Stimulated activated naive CD8-positive, alpha-beta T cell treated with anti-CD3 and anti-CD28 coated beads, Interleukin-15, Interleukin-2, amounts not matched to agents 100 ng/mL and 50 ng/mL, for 24 hours (primary cell): ENCODE results near the gene EME1.

Experiments used
- H3K27ac Mint-ChIP-seq: one replicate; pipeline ENCODE4 v1.8.0; 2021; ENCODE audit warnings: mild to moderate bottlenecking, mixed read lengths
- H3K27me3 Mint-ChIP-seq: one replicate; pipeline ENCODE4 v1.8.0; 2021; ENCODE audit warnings: mixed read lengths
- H3K36me3 Mint-ChIP-seq: one replicate; pipeline ENCODE4 v1.8.0; 2021; ENCODE audit warnings: low read depth, mixed read lengths
- H3K4me1 Mint-ChIP-seq: one replicate; pipeline ENCODE4 v1.8.0; 2021; ENCODE audit warnings: low read depth, mixed read lengths
- H3K4me3 Mint-ChIP-seq: one replicate; pipeline ENCODE4 v1.8.0; 2021; ENCODE audit warnings: mild to moderate bottlenecking, mixed read lengths
- H3K9me3 Mint-ChIP-seq: one replicate; pipeline ENCODE4 v1.8.0; 2021; ENCODE audit warnings: mixed read lengths

Gene EME1

GRCh38 chr17:50344731-50345365, 28.2 kb upstream of the EME1 start:
- Mint-ChIP-seq H3K4me1 (peaks cover 38% of the 10 kb centered on the region), H3K9me3 (no peaks in the 10 kb centered on the region), H3K27me3 (peaks cover 6% of the 10 kb centered on the region), H3K27ac (peak overlapping the region; percentile 50), H3K36me3 (peaks cover 7% of the 10 kb centered on the region), H3K4me3 (peak overlapping the region; percentile 81)

DNA sequence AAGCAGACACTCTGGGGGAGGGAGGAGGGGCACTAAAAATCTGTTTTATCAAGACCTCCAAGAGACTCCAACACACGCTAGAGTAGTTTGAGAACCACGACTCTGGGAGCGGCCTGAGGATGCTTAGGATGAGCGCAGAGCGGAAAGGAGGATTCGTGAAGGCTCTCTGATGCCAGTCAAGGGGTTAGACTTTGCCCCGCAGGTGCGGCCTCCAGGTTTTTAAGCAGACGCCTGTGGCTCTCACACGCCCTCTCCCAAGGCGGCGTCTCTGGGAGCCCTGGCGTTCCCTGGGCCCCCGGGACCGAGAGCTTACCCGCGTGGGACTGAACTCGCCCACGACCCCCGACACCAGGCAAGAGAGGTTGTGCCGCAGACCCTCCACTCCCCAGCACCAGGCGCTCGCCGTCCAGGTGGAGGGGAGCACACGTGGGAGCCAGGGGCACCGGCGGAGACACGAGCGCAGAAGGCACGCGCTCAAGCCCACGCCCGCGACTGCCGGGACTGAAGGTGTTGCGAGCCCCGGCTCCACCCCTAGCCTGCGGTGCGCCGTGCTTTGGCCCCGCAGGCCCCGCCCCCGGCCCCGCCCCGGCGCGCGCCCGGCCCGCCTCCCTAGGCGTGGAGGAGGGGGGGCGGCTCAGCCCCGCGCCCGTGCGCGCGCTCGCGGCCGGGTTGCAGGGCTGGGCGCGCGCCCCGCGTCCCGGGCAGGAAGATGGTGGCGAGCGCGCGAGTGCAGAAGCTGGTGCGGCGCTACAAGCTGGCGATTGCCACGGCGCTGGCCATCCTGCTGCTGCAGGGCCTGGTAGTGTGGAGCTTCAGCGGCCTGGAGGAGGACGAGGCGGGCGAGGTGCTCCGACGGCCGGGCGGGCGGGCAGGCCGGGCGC, 27.4 kb upstream of the EME1 start, which contains the start of gene XYLT2:
XYLT2 (plus strand) TSS at position 695 of the 881 bp plus-strand sequence; CDS start at position 710, 15 bp downstream.
- peaks cover 38% of the 10 kb centered on the region for H3K4me1 Mint-ChIP-seq
- peak within 1 kb of the TSS; percentile 89 for H3K27ac Mint-ChIP-seq
- H3K27me3 Mint-ChIP-seq: peaks cover 5% of the 10 kb centered on the region
- no peaks in the 10 kb centered on the region for H3K9me3 Mint-ChIP-seq
- peaks cover 7% of the 10 kb centered on the region for H3K36me3 Mint-ChIP-seq
- peak within 1 kb of the TSS; percentile 92 for H3K4me3 Mint-ChIP-seq

GRCh38 chr17:50346313-50347116, 26.5 kb upstream of the EME1 start:
- Mint-ChIP-seq H3K4me3 (peak overlapping the region; percentile 92), H3K27ac (peak overlapping the region; percentile 79), H3K27me3 (no peaks in the 10 kb centered on the region), H3K9me3 (no peaks in the 10 kb centered on the region), H3K36me3 (peaks cover 7% of the 10 kb centered on the region), H3K4me1 (peaks cover 38% of the 10 kb centered on the region)

GRCh38 chr17:50347117-50347893, 25.7 kb upstream of the EME1 start:
- no peaks in the 10 kb centered on the region for H3K9me3 Mint-ChIP-seq
- H3K27me3 Mint-ChIP-seq: no peaks in the 10 kb centered on the region
- peaks cover 38% of the 10 kb centered on the region for H3K4me1 Mint-ChIP-seq
- H3K4me3 Mint-ChIP-seq: peak overlapping the region; percentile 92
- peaks cover 7% of the 10 kb centered on the region for H3K36me3 Mint-ChIP-seq
- peak overlapping the region; percentile 79 for H3K27ac Mint-ChIP-seq

- H3K27me3 Mint-ChIP-seq: no peaks in the 10 kb centered on the region
Observed at GRCh38 chr17:50347894-50348291, 25.1 kb upstream of the EME1 start.

GRCh38 chr17:50348522-50349242, 24.3 kb upstream of the EME1 start:
- Mint-ChIP-seq H3K36me3 (peaks cover 11% of the 10 kb centered on the region), H3K9me3 (no peaks in the 10 kb centered on the region), H3K27me3 (no peaks in the 10 kb centered on the region), H3K4me3 (no peak overlapping the region), H3K27ac (peak overlapping the region; percentile 34), H3K4me1 (peaks cover 38% of the 10 kb centered on the region)

More at GRCh38 chr17:50347894-50348291, 25.1 kb upstream of the EME1 start:
- Mint-ChIP-seq H3K27ac (peak overlapping the region; percentile 34), H3K9me3 (no peaks in the 10 kb centered on the region), H3K4me3 (peak overlapping the region; percentile 92), H3K36me3 (peaks cover 7% of the 10 kb centered on the region), H3K4me1 (peaks cover 38% of the 10 kb centered on the region)

DNA sequence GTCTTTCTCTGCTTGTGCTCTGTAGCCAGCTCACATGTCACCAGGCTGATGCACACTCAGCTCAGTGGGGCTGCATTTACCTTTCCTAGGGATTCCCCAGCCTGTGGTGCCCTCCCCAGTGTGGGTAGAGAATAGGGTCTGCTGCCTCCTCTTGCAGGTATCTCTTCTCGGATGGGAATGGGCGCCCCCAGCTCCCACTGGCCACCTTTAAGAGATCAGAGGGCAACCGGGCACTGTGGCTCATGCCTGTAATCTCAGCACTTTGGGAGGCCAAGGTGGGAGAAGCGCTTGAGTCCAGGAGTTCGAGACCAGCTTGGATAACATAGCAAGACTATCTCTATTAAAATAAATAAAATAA, 23.8 kb upstream of the EME1 start:
- H3K36me3 Mint-ChIP-seq: peaks cover 12% of the 10 kb centered on the region
- no peaks in the 10 kb centered on the region for H3K9me3 Mint-ChIP-seq
- H3K27me3 Mint-ChIP-seq: no peaks in the 10 kb centered on the region
- H3K4me3 Mint-ChIP-seq: no peak overlapping the region
- H3K4me1 Mint-ChIP-seq: peaks cover 38% of the 10 kb centered on the region
- no peak overlapping the region for H3K27ac Mint-ChIP-seq

GRCh38 chr17:50350733-50351132, 22.3 kb upstream of the EME1 start:
- Mint-ChIP-seq H3K27ac (no peak overlapping the region), H3K9me3 (no peaks in the 10 kb centered on the region), H3K27me3 (no peaks in the 10 kb centered on the region), H3K4me1 (peaks cover 26% of the 10 kb centered on the region), H3K36me3 (peaks cover 14% of the 10 kb centered on the region), H3K4me3 (no peak overlapping the region)

- Mint-ChIP-seq H3K27ac (no peak overlapping the region), H3K9me3 (no peaks in the 10 kb centered on the region), H3K27me3 (no peaks in the 10 kb centered on the region), H3K4me3 (no peak overlapping the region), H3K4me1 (peaks cover 20% of the 10 kb centered on the region), H3K36me3 (peaks cover 18% of the 10 kb centered on the region)
Observed at GRCh38 chr17:50352072-50352692, 20.8 kb upstream of the EME1 start.

DNA sequence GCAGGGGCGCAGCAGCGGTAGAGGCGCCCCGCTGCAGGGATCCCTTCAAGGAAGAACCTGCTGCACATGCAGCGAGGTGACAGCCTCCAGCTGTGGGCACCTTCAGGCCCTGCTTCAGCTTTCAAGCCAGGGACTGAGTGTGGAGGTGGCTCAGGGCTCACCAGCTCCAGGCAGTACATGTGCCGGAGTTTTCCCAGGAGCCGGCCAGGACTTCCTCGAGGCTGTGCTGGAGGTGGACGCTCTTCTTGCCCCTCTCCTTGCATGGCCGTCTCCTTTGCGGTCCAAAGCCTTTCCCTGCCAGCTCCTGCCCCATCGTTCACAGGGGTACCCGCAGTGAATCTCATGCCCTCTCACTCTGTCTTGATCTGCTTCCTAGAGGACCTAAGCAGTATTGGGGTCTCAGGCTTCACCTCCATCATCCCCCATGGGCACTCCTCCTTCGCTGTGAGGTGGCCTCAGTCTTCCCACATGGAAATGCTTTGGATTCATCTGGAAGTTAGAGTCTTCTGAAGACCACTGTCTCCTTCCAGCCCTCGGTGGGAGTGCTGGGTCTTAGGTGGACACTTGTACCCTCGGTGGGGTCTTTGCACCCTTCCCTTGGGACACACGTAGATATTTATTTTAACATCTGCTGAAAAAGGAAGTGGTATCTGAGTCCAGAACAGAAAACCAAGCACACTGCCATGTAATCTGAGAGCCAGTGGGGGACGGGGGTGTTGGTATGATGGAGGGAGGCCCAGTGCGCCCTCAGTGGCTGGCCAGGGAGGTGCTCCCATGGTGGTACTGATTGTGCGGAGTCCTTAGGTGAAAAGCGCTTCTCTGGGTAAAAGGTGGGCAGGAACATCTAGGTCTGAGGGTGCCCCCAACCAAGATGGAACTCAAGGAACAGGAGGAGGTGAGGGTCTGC, 20.1 kb upstream of the EME1 start:
- Mint-ChIP-seq H3K4me3 (no peak overlapping the region), H3K27ac (no peak overlapping the region), H3K36me3 (peaks cover 15% of the 10 kb centered on the region), H3K27me3 (no peaks in the 10 kb centered on the region), H3K4me1 (peaks cover 12% of the 10 kb centered on the region), H3K9me3 (no peaks in the 10 kb centered on the region)

GRCh38 chr17:50353600-50354195, 19.3 kb upstream of the EME1 start:
- Mint-ChIP-seq H3K27me3 (no peaks in the 10 kb centered on the region), H3K9me3 (no peaks in the 10 kb centered on the region), H3K36me3 (peaks cover 12% of the 10 kb centered on the region), H3K27ac (no peak overlapping the region), H3K4me1 (peaks cover 5% of the 10 kb centered on the region), H3K4me3 (no peak overlapping the region)

DNA sequence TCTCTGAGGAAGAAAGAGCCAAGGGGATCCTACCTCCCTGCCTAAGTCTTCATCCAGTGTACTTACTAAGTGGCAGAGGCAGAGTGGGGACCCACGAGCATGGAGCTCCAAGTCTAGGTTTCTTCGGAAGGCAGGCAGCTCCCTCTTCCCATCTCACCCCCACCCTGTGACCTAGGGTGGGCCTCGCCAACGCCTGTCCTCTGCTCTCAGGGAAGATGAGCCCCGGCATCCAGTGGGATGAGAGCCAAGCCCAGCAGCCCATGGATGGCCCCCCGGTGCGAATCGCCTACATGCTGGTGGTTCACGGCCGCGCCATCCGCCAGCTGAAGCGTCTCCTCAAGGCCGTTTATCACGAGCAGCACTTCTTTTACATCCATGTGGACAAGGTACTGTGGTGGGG, 18.8 kb upstream of the EME1 start:
- Mint-ChIP-seq H3K27me3 (no peaks in the 10 kb centered on the region), H3K9me3 (no peaks in the 10 kb centered on the region), H3K4me3 (no peak overlapping the region), H3K36me3 (peaks cover 17% of the 10 kb centered on the region), H3K4me1 (peaks cover 4% of the 10 kb centered on the region), H3K27ac (no peak overlapping the region)
